ENCODE measurements around the gene SNX8.
"Not testable (repeated sequence)": the region's sequence is repeated elsewhere in the genome, so short reads cannot be mapped to it uniquely, and the experiment has no call there.

Gene SNX8

GRCh38 chr7:2314209-2314955 is at the start of gene SNX8:
Gene SNX8 (minus strand): TSS chr7:2314441. CDS start chr7:2314421, 20 bp downstream.
- peak; percentile 99 for DNase-seq

- DNase-seq, result no peak
These were observed 48.3 kb upstream of the SNX8 start for GRCh38 chr7:2362385-2363088.

GRCh38 chr7:2360796-2361195 is 46.6 kb upstream of the SNX8 start:
- DNase-seq, result no peak

GRCh38 chr7:2359610-2360009 is 45.4 kb upstream of the SNX8 start:
- no peak for DNase-seq

GRCh38 chr7:2358968-2359527 is 44.8 kb upstream of the SNX8 start:
- DNase-seq, result no peak

- DNase-seq, result no peak
These were observed 43.3 kb upstream of the SNX8 start for GRCh38 chr7:2357571-2357970.

GRCh38 chr7:2357165-2357564 is 42.9 kb upstream of the SNX8 start:
- DNase-seq, result no peak

GRCh38 chr7:2355705-2356008 is 41.4 kb upstream of the SNX8 start:
- no peak for DNase-seq

- DNase-seq, result no peak
These were observed 40.9 kb upstream of the SNX8 start for GRCh38 chr7:2354939-2355704.

GRCh38 chr7:2354186-2354938 is 40.1 kb upstream of the SNX8 start, which contains the start of gene EIF3B:
Gene EIF3B (plus strand): TSS chr7:2354827. CDS start chr7:2354922, 95 bp downstream.
- DNase-seq, result peak; percentile 87

- peak; percentile 88 for DNase-seq
These were observed 39.6 kb upstream of the SNX8 start for GRCh38 chr7:2353936-2354185.

GRCh38 chr7:2353113-2353935 is 39.1 kb upstream of the SNX8 start:
- no peak for DNase-seq

- DNase-seq, result no peak
These were observed 36.6 kb upstream of the SNX8 start for GRCh38 chr7:2350861-2351260.

- no peak for DNase-seq
These were observed 35.8 kb upstream of the SNX8 start for GRCh38 chr7:2350055-2350454.

- not testable (repeated sequence) for DNase-seq
These were observed 33.3 kb upstream of the SNX8 start for GRCh38 chr7:2347351-2348063.

GRCh38 chr7:2336626-2337299 is 22.5 kb upstream of the SNX8 start:
- DNase-seq, result no peak

GRCh38 chr7:2332606-2333231 is 18.5 kb upstream of the SNX8 start:
- DNase-seq, result not testable (repeated sequence)

GRCh38 chr7:2331707-2332106 is 17.5 kb upstream of the SNX8 start:
- DNase-seq, result no peak

GRCh38 chr7:2330493-2330892 is 16.3 kb upstream of the SNX8 start:
- no peak for DNase-seq

GRCh38 chr7:2326951-2327350 is 12.7 kb upstream of the SNX8 start:
- DNase-seq, result no peak
